DMS53 treated with DMSO at 0.1 percent for 48 hours (cell line): ENCODE results near the gene RALGAPB.
A peak's percentile ranks its signal among the peaks of the same experiment; 100 is the strongest.
"Not testable (repeated sequence)": the region's sequence is repeated elsewhere in the genome, so short reads cannot be mapped to it uniquely, and the experiment has no call there.

ENCODE experiments used
- DNase-seq: peaks from one replicate; lab custom pipeline; 2025; ENCODE audit not compliant: unreplicated experiment; lab: John Stamatoyannopoulos, UW

The RALGAPB gene

GRCh38 chr20:38485041-38485440, 12.4 kb downstream of the RALGAPB start:
- no peak for DNase-seq

DNA sequence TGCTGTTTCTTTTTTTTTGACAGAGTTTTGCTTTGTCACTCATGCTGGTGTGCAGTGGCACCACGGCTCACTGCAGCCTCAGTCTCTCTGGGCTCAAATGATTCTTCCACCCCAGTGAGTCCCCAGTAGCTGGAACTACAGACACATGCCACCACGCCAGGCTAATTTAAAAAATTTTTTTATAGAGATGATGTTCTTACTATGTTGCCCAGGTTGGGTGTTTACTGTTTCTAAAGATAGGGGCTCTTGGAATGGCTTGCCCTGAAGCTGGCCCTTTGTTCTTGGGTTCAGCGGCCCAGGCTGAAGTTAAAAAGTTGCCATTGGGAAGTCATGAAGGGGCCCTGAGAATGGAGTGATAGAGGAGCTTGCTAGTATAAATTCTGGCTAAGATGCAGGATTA, 16.5 kb downstream of the RALGAPB start:
- no peak for DNase-seq

- no peak for DNase-seq
These were observed 24.7 kb downstream of the RALGAPB start for GRCh38 chr20:38497246-38497935.

- DNase-seq, result no peak
These were observed 26.3 kb downstream of the RALGAPB start for GRCh38 chr20:38498909-38499308.

GRCh38 chr20:38499366-38499765, 26.7 kb downstream of the RALGAPB start:
- no peak for DNase-seq

- DNase-seq, result peak; percentile 10
These were observed 29.3 kb downstream of the RALGAPB start for GRCh38 chr20:38501858-38502436.

DNA sequence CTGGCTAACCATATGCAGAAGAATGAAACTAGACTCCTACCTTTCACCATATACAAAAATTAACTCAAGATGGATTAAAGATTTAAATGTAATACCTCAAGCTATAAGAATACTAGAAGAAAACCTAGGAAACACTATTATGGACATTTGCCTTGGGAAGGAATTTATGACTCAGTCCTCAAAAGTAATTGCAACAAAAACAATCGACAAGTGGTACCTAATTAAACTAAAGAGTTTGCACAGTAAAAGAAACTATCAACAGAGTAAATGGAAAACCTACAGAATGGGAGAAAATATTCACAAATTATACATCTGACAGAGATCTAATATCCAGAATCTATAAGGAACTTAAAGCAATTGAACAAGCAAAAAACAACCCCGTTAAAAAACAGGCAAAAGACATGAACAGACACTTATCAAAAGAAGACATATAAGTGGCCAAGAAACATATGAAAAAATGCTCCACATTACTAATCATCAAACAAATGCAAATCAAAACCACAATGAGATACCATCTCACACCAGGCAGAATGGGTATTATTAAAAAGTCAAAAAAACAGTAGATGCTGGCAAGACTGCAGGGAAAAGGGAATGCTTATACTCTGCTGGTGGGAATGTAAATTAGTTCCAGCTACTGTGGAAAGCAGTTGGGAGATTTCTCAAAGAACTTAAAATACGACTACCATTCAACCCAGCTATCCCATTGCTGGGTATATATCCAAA, 31.9 kb downstream of the RALGAPB start:
- DNase-seq, result no peak

- DNase-seq, result no peak
These were observed 32.4 kb downstream of the RALGAPB start for GRCh38 chr20:38505091-38505455.

DNA sequence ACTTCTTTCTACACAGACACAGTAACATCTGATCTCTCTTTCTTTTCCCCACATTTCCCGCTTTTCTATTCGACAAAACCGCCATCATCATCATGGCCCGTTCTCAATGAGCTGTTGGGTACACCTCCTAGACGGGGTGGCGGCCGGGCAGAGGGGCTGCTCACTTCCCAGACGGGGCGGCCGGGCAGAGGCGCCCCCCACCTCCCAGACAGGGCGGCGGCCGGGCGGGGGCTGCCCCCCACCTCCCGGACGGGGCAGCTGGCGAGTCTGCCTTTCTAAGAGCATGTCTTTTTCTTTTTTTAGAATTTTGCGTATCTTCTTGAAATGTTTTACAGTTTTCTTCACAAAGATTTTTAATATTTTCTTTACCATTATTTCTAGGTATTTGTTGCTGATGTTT, 39.1 kb downstream of the RALGAPB start:
- DNase-seq, result not testable (repeated sequence)

DNA sequence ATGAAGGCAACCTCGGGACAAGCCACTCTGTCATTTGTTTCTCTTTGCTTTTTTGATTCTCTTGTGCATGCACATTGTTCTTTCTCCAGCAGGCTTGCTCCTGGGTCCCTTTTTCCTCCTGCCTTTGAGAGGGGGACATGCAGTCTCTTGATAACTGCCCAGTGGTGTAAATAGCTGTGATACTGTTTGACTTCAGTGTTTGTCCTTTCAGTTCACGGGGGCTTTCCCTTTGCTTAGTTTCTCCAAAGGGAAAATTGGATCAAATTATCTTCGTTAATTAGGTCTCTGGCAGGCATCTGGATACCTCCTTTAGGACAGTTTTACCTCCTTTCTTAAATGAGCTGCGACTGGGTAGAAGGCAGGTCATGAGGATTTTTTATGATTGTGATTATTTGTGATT, 41.5 kb downstream of the RALGAPB start:
- DNase-seq, result no peak

GRCh38 chr20:38514947-38515346, 42.3 kb downstream of the RALGAPB start:
- no peak for DNase-seq

- no peak for DNase-seq
These were observed 43.0 kb downstream of the RALGAPB start for GRCh38 chr20:38515631-38516030.

GRCh38 chr20:38519426-38519825, 46.8 kb downstream of the RALGAPB start:
- DNase-seq, result no peak

- DNase-seq, result no peak
These were observed 47.6 kb downstream of the RALGAPB start for GRCh38 chr20:38520261-38520660.

GRCh38 chr20:38523697-38524096, 51.1 kb downstream of the RALGAPB start:
- no peak for DNase-seq

GRCh38 chr20:38528167-38528566, 55.5 kb downstream of the RALGAPB start:
- no peak for DNase-seq

DNA sequence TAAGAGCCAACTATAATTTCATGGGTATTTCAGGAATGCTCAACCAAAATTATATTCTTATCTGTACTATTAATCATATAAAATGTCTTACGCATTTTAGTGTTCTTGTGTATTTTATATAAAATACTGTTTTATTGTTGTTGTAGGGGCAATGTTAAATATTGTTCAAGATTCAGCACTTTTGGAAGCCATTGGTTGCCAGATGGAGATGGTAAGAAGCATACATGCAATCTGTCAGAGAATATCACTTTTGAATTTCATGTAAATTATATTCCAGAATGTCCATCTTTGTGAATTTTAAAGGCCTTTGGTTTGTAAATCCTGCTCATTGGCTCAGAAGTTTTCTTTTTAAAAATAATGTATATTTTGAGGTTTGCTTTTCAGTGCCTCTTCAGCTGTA, 58.4 kb downstream of the RALGAPB start:
- no peak for DNase-seq

DNA sequence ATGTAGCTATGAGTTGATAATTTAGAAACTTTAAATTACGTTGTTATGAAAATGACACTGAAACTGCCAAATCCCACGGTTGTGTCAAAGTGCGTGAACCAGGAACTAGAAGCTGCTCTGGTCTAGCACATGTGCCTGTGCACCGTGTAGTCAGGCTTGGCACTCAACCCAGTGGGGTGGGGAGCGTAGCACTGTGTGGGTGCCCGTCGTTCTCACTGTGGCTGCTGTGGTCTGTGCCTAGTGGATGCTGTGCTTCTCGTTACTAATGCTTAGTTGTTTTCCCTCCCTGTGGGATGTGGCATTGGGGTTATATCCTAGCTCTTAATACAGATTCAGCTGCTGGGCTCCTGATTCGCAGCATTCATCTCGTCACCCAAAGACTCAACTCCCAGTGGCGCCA, 62.1 kb downstream of the RALGAPB start:
- no peak for DNase-seq

GRCh38 chr20:38536310-38536709, 63.7 kb downstream of the RALGAPB start:
- DNase-seq, result no peak

DNA sequence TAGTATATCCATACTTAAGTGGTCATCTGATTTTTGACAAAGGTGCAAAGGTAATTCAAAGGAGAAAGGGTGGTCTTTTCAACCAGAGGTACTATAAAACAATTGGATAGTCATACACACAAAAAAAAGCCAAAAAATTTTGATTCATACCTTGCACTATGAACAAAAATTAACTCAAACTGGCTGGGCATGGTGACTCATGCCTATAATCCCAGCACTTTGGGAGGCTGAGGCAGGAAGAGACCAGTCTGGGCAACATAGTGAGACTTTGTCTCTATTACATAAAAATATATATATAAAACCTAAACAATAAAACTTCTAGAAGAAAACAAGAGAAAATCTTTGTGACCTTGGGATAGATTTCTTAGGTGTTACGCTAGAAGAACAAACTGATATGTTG, 64.5 kb downstream of the RALGAPB start:
- DNase-seq, result no peak

GRCh38 chr20:38538789-38539188, 66.1 kb downstream of the RALGAPB start:
- DNase-seq, result no peak
